K562 (cell line): Measurements from ENCODE around the gene TMEM150A. TPM values are rescaled to one million over a fixed set of nuclear protein-coding genes. Genes with fewer than 3 reads are reported as not detected.
A peak's percentile ranks its signal among the peaks of the same experiment; 100 is the strongest.

Source experiments
- ATAC-seq: fragments of 200-7000 bp; cut with Tn5 transposase; 3 replicates; pipeline ENCODE4 v1.9.1; 2020; ENCODE audit warnings: moderate library complexity
- BruUV-seq: library from RNA; stranded (reverse); fragments of 400-500 nt; replicated peaks from 2 replicates; lab custom pipeline; 2021; lab: Mats Ljungman, UMichigan
- CTCF ChIA-PET: fragments of 300-600 bp; formaldehyde crosslinking; extraction: SDS; loops from one replicate; lab custom pipeline; 2021; ENCODE audit warnings: low intra/inter-chr PET ratio; lab: Yijun Ruan, JAX
- POLR2A ChIA-PET: fragments of 300-600, 350-650 bp; sonication (Branson Sonifier 250); formaldehyde crosslinking; extraction: SDS; loops from one replicate; lab custom pipeline; 2021; ENCODE audit warnings: antibody characterized with exemption, inconsistent platforms; lab: Yijun Ruan, JAX
- DNase-seq, 4 experiments: peaks; one replicate each; pipeline versions ENCODE4 v3.0.0 to v3.0.0-alpha.2; 2011 to 2018; ENCODE audit warnings: low spot score in 3 of 4, mixed read lengths in 3 of 4; ENCODE audit errors: extremely low read depth in 1 of 4
- FAIRE-seq: peaks from 2 replicates; lab custom pipeline; 2011; peaks lifted over from hg19 to GRCh38; lab: Jason Lieb, UNC
- H2AFZ ChIP-seq: 2 replicates; pipeline ENCODE4 v1.6.0; 2011; ENCODE audit warnings: low read depth, low read length, control low read depth, inconsistent platforms
- H3K27ac ChIP-seq: fragments of 200-600 bp; 3 replicates; pipeline ENCODE4 v1.8.0; 2011; ENCODE audit warnings: low read depth, mild to moderate bottlenecking, control low read depth, inconsistent platforms, low read length, moderate library complexity, mixed read lengths; ENCODE audit errors: extremely low read depth
- H3K27me3 ChIP-seq, 2 experiments: fragments of 300-600 bp in 1 of 2; 2 replicates in 1 of 2; 3 replicates in 1 of 2; pipeline versions ENCODE4 v1.6.0 to v1.8.0; 2011; ENCODE audit warnings: inconsistent platforms in 2 of 2, low read length in 2 of 2, mild to moderate bottlenecking in 1 of 2, mixed read lengths in 1 of 2, moderate library complexity in 1 of 2; ENCODE audit not compliant: control insufficient read depth in 2 of 2, insufficient read depth in 2 of 2
- H3K36me3 ChIP-seq: fragments of 300-600 bp; 3 replicates; pipeline ENCODE4 v1.8.0; 2011; ENCODE audit warnings: mild to moderate bottlenecking, low read length, inconsistent platforms; ENCODE audit not compliant: control insufficient read depth, insufficient read depth
- H3K4me1 ChIP-seq, 2 experiments: fragments of 200-600 bp in 1 of 2; replicated peaks in 1 of 2; 2 replicates in 1 of 2; 3 replicates in 1 of 2; pipeline versions ENCODE4 v1.5.1 to v1.8.0; 2011; ENCODE audit warnings: inconsistent platforms in 2 of 2, low read length in 2 of 2, mild to moderate bottlenecking in 1 of 2, mixed read lengths in 1 of 2, moderate library complexity in 1 of 2; ENCODE audit not compliant: control insufficient read depth in 2 of 2, insufficient read depth in 2 of 2
- H3K4me2 ChIP-seq: 2 replicates; pipeline ENCODE4 v1.6.1; 2011; ENCODE audit warnings: low read length, control low read depth, inconsistent platforms, mixed read lengths; ENCODE audit not compliant: insufficient read depth
- H3K4me3 ChIP-seq: fragments of 200-600 bp; sonication (generic), shearing (Covaris generic); 2 replicates; pipeline ENCODE4 v1.5.1; 2016; ENCODE audit warnings: control low read depth, inconsistent platforms
- H3K79me2 ChIP-seq: fragments of 200-600 bp; 3 replicates; pipeline ENCODE4 v1.8.0; 2011; ENCODE audit warnings: low read length, inconsistent platforms; ENCODE audit not compliant: control insufficient read depth, insufficient read depth
- H3K9ac ChIP-seq, 2 experiments: 2 replicates each; pipeline versions ENCODE4 v1.6.0 to v1.6.1; 2011; ENCODE audit warnings: low read depth in 2 of 2, low read length in 2 of 2, control low read depth in 1 of 2, inconsistent platforms in 1 of 2, mild to moderate bottlenecking in 1 of 2, mixed read lengths in 1 of 2; ENCODE audit not compliant: insufficient read depth in 1 of 2
- H3K9me1 ChIP-seq: one replicate; pipeline ENCODE4 v1.6.0; 2011; ENCODE audit warnings: inconsistent platforms, mild to moderate bottlenecking, low read length, moderate library complexity; ENCODE audit not compliant: control insufficient read depth, insufficient read depth
- H3K9me3 ChIP-seq: replicated peaks from 2 replicates; pipeline ENCODE4 v1.5.1; 2011; ENCODE audit warnings: low read depth, low read length, inconsistent platforms; ENCODE audit not compliant: control insufficient read depth, insufficient read depth
- H4K20me1 ChIP-seq: replicated peaks from 2 replicates; pipeline ENCODE4 v1.6.1; 2011; ENCODE audit warnings: low read length, inconsistent platforms, mixed read lengths; ENCODE audit not compliant: control insufficient read depth, insufficient read depth
- BMI1 ChIP-seq: fragments of 150-350 bp; IDR thresholded peaks from 2 replicates; pipeline ENCODE4 v1.6.1; 2014; ENCODE audit warnings: low read length
- C11orf30 ChIP-seq: fragments of 450-650 bp; IDR thresholded peaks from 2 replicates; pipeline ENCODE4 v1.6.1; 2016; ENCODE audit warnings: low read depth, mild to moderate bottlenecking
- CCNT2 ChIP-seq: IDR thresholded peaks from 2 replicates; pipeline ENCODE4 v1.6.1; 2011; ENCODE audit warnings: borderline replicate concordance, low read depth, mild to moderate bottlenecking, moderate library complexity, mixed read lengths, low read length; ENCODE audit not compliant: insufficient read length; ENCODE audit errors: extremely low read depth
- ETV6 ChIP-seq, 3 experiments: fragments of 150-350 bp in 1 of 3; sonication (generic) in 1 of 3; formaldehyde crosslinking in 1 of 3; IDR thresholded peaks; 2 replicates each; pipeline versions ENCODE4 v1.6.1 to v1.8.0; 2014 to 2022; ENCODE audit warnings: borderline replicate concordance in 2 of 3, low read depth in 2 of 3, antibody characterized with exemption in 1 of 3, low read length in 1 of 3, mild to moderate bottlenecking in 1 of 3, missing genetic modification reagents in 1 of 3
- GATA2 ChIP-seq: sonication (generic); formaldehyde crosslinking; IDR thresholded peaks from 2 replicates; pipeline ENCODE4 v1.4.0; 2020; ENCODE audit warnings: mild to moderate bottlenecking, missing genetic modification reagents
- MYBL2 ChIP-seq, 2 experiments: fragments of 450-650 bp in 1 of 2; sonication (generic) in 1 of 2; formaldehyde crosslinking in 1 of 2; IDR thresholded peaks; 2 replicates each; pipeline versions ENCODE4 v1.6.1 to v1.8.1; 2017 to 2022; ENCODE audit warnings: borderline replicate concordance in 1 of 2, inconsistent platforms in 1 of 2, low read depth in 1 of 2, mild to moderate bottlenecking in 1 of 2, missing genetic modification reagents in 1 of 2, moderate library complexity in 1 of 2
- SPI1 ChIP-seq: IDR thresholded peaks from 2 replicates; pipeline ENCODE4 v1.6.1; 2011; ENCODE audit warnings: low read depth, low read length, control low read depth, borderline replicate concordance
- TFAP4 ChIP-seq: sonication (generic); formaldehyde crosslinking; IDR thresholded peaks from 2 replicates; pipeline ENCODE4 v1.8.0; 2022; ENCODE audit warnings: missing genetic modification reagents, mild to moderate bottlenecking, moderate library complexity, borderline replicate concordance
- ZNF316 ChIP-seq: fragments of 450-650 bp; IDR thresholded peaks from 2 replicates; pipeline ENCODE4 v1.6.1; 2016
- ZNF592 ChIP-seq: fragments of 450-650 bp; IDR thresholded peaks from 2 replicates; pipeline ENCODE4 v1.6.1; 2017; ENCODE audit warnings: antibody characterized with exemption, mild to moderate bottlenecking
- WGBS: fragments of 100-300 bp; shearing (Covaris generic); methylation state at CpG from one replicate; pipeline ENCODE4 v1.1.6; 2016; ENCODE audit warnings: low coverage, mixed read lengths; ENCODE audit not compliant: insufficient coverage; ENCODE audit errors: missing lambda C conversion rate; 5-methylcytosine and 5-hydroxymethylcytosine counted together
- in situ Hi-C: fragments of 300-500 bp; cut with MboI; formaldehyde crosslinking; loops from 4 replicates; pipeline ENCODE4 v1.15.0; 2018; ENCODE audit warnings: inconsistent platforms, mixed read lengths
- intact Hi-C: fragments of 100-400 bp; cut with micrococcal nuclease; formaldehyde crosslinking; loops from 2 replicates; pipeline ENCODE4 v1.14.2; 2022
- polyA plus RNA-seq, 8 experiments: library from polyadenylated mRNA; depleted of rRNA in 4 of 8; stranded (reverse) in 5 of 8; unstranded in 3 of 8; fragments of >200 nt; fragmentation: Nextera tagmentation in 2 of 8; fragmentation: Illumina TruSeq in 1 of 8; extraction: Ambion mirVana in 2 of 8; extraction: Trizol in 1 of 8; gene quantifications; 2 replicates each; pipeline versions ENCODE4 v1.2.1 to v1.2.3, GENCODE V29; 2011 to 2014; ENCODE audit warnings: inconsistent platforms in 1 of 8, missing spikeins in 1 of 8
- total RNA-seq, 7 experiments: library from RNA; depleted of rRNA in 6 of 7; stranded (reverse); fragments of >200 nt in 6 of 7; fragmentation: Illumina TruSeq in 2 of 7; extraction: Trizol in 2 of 7; gene quantifications; 2 replicates each; pipeline versions ENCODE4 v1.2.1 to v1.2.3, GENCODE V29; 2011 to 2021; ENCODE audit warnings: low replicate concordance in 1 of 7

The TMEM150A gene
- total and polyA plus RNA-seq, 9 of the 15 experiments (the other 6 are each of a cell fraction or from before 2014, with no cell fraction given), result 3.9 to 17.1 (median 8.4) TPM

- in situ Hi-C loops (no loop called here), intact Hi-C loops (loop anchor here (5.0 kb wide), 1 partner anchor 33 kb away; the partner anchor contains the start of gene C2orf68)
- no peaks in the 10 kb centered on the region for H3K9me1 ChIP-seq
- peak in 2 of 4 experiments; percentile 48 to 50 for DNase-seq
- peak; percentile 17; the same call in 2 of the 3 replicates for ATAC-seq
- no peaks in the 10 kb centered on the region for H3K9me3 ChIP-seq
- CTCF ChIA-PET, result no interaction called here
- H2AFZ ChIP-seq, result peak overlapping the region; percentile 90; the same call in 1 of the 2 replicates
- peaks cover 37% of the 10 kb centered on the region; the same call in 2 of the 3 replicates for H3K36me3 ChIP-seq
- no peaks in the 10 kb centered on the region for H3K27me3 ChIP-seq
- POLR2A ChIA-PET, result interaction anchor here (0.6 to 3.8 kb wide), 13 partner anchors 8 to 172 kb away, joined by 3 to 23 read pairs (median 5); partner anchors contain the start of genes GGCX and RNF181
- TF ChIP-seq C11orf30, result peak; percentile 43
- 0 out of 2 replicates have a peak, but pooled peaks have one; percentile 16 for TF ChIP-seq ZNF592
- peak; percentile 79 for TF ChIP-seq TFAP4 (CRISPR knock-in tag)
- peak; percentile 57 for TF ChIP-seq ZNF316
- TF ChIP-seq MYBL2 (IDR thresholded peaks at IDR 0.05; ENCODE audit: low read depth), result no peak
- no peak for TF ChIP-seq MYBL2 (CRISPR knock-in tag; IDR thresholded peaks at IDR 0.05; ENCODE audit: borderline replicate concordance)
- peak; percentile 93 for TF ChIP-seq SPI1
- no peak for TF ChIP-seq BMI1
- TF ChIP-seq GATA2 (CRISPR knock-in tag), result peak; percentile 19; the same call in 1 of the 2 replicates
- TF ChIP-seq CCNT2, result no peak
- TF ChIP-seq ETV6 (IDR thresholded peaks at IDR 0.05; ENCODE audit: borderline replicate concordance in 1 of 2, low read depth in 2 of 2, low read length in 1 of 2), result 0 out of 4 replicates have a peak, but pooled peaks of 1 of the 2 experiments have one; percentile 25
- TF ChIP-seq ETV6 (CRISPR knock-in tag; IDR thresholded peaks at IDR 0.05; ENCODE audit: borderline replicate concordance), result no peak
- no peaks in the 10 kb centered on the region for H4K20me1 ChIP-seq
- BruUV-seq, result no TSS peak
- FAIRE-seq, result peak; percentile 29
- H3K9ac ChIP-seq, result peak overlapping the region; percentile 77 to 94; a peak in 3 of 4 replicates
- H3K79me2 ChIP-seq, result peaks cover 30% of the 10 kb centered on the region
- H3K27ac ChIP-seq, result peak overlapping the region; percentile 81
- WGBS, result 20% methylated on average over 2 of the region's 6 CpGs
- peaks cover 19 to 29% of the 10 kb centered on the region in 2 experiments for H3K4me1 ChIP-seq
- H3K4me3 ChIP-seq, result peak overlapping the region; percentile 48
- peak overlapping the region; percentile 87 for H3K4me2 ChIP-seq
These were observed 23.1 kb downstream of the TMEM150A start for GRCh38 chr2:85579266-85579935.
